IMR-90 (cell line): ENCODE measurements around the gene DBNDD1. TPM values are rescaled to one million over a fixed set of nuclear protein-coding genes. Genes with fewer than 3 reads are reported as not detected.

Experiments
- ATAC-seq: fragments of 200-7000 bp; cut with Tn5 transposase; 2 replicates; pipeline ENCODE4 v1.9.1; 2020; ENCODE audit warnings: low read depth, mild to moderate bottlenecking, moderate library complexity
- BruUV-seq: library from RNA; stranded (reverse); fragments of 400-500 nt; replicated peaks from 2 replicates; lab custom pipeline; 2021; lab: Mats Ljungman, UMichigan
- CTCF ChIA-PET: fragments of 300-600 bp; formaldehyde crosslinking; extraction: SDS; loops from one replicate; lab custom pipeline; 2021; ENCODE audit warnings: antibody characterized with exemption; lab: Yijun Ruan, JAX
- POLR2A ChIA-PET: fragments of 300-600 bp; sonication (Branson Sonifier 250); formaldehyde crosslinking; loops from one replicate; lab custom pipeline; 2022; ENCODE audit warnings: antibody characterized with exemption; ENCODE audit not compliant: unreplicated experiment; lab: Charles Lee
- DNase-seq: peaks from one replicate; pipeline ENCODE4 v3.0.0; 2013
- H2AFZ ChIP-seq: replicated peaks from 2 replicates; pipeline ENCODE3; 2013; ENCODE audit warnings: low read length, mild to moderate bottlenecking; ENCODE audit not compliant: poor library complexity
- H2AK5ac ChIP-seq: 2 replicates; pipeline ENCODE4 v1.6.1; 2013; ENCODE audit warnings: low read depth, low read length, inconsistent platforms
- H2AK9ac ChIP-seq: replicated peaks from 2 replicates; pipeline ENCODE3; 2013; ENCODE audit warnings: mild to moderate bottlenecking, low read depth, low read length, moderate library complexity; ENCODE audit not compliant: poor library complexity
- H2BK120ac ChIP-seq: 2 replicates; pipeline ENCODE4 v1.6.1; 2013; ENCODE audit warnings: low read depth, low read length, inconsistent platforms
- H2BK15ac ChIP-seq: 3 replicates; pipeline ENCODE4 v1.6.1; 2013; ENCODE audit warnings: low read depth, low read length, inconsistent platforms
- H2BK20ac ChIP-seq: 2 replicates; pipeline ENCODE4 v1.6.1; 2013; ENCODE audit warnings: low read depth, mild to moderate bottlenecking, inconsistent platforms, low read length, moderate library complexity
- H2BK5ac ChIP-seq: 2 replicates; pipeline ENCODE4 v1.6.1; 2013; ENCODE audit warnings: mild to moderate bottlenecking, low read depth, low read length, inconsistent platforms; ENCODE audit not compliant: poor library complexity, severe bottlenecking
- H3K14ac ChIP-seq: replicated peaks from 2 replicates; pipeline ENCODE4 v1.6.1; 2013; ENCODE audit warnings: low read depth, low read length, inconsistent platforms
- H3K18ac ChIP-seq: 2 replicates; pipeline ENCODE4 v1.6.1; 2013; ENCODE audit warnings: low read depth, low read length, control low read depth
- H3K23ac ChIP-seq: 2 replicates; pipeline ENCODE4 v1.6.1; 2013; ENCODE audit warnings: low read depth, low read length, inconsistent platforms
- H3K27ac ChIP-seq: 2 replicates; pipeline ENCODE4 v1.5.1; 2013; ENCODE audit warnings: mild to moderate bottlenecking, control low read depth, low read length; ENCODE audit not compliant: insufficient read depth
- H3K27me3 ChIP-seq: 2 replicates; pipeline ENCODE4 v1.6.1; 2013; ENCODE audit warnings: low read length; ENCODE audit not compliant: control insufficient read depth, insufficient read depth
- H3K36me3 ChIP-seq: 2 replicates; pipeline ENCODE4 v1.6.1; 2013; ENCODE audit warnings: low read length, mixed read lengths; ENCODE audit not compliant: control insufficient read depth, insufficient read depth
- H3K4ac ChIP-seq: 2 replicates; pipeline ENCODE4 v1.6.1; 2013; ENCODE audit warnings: low read depth, low read length, inconsistent platforms
- H3K4me1 ChIP-seq: 2 replicates; pipeline ENCODE4 v1.6.1; 2013; ENCODE audit warnings: low read length, mixed read lengths; ENCODE audit not compliant: control insufficient read depth, insufficient read depth
- H3K4me2 ChIP-seq: 2 replicates; pipeline ENCODE4 v1.6.1; 2013; ENCODE audit warnings: low read depth, mild to moderate bottlenecking, control low read depth, low read length, moderate library complexity
- H3K4me3 ChIP-seq: 2 replicates; pipeline ENCODE4 v1.5.1; 2013; ENCODE audit warnings: low read depth, mild to moderate bottlenecking, control low read depth, low read length, moderate library complexity; ENCODE audit not compliant: insufficient read depth
- H3K56ac ChIP-seq: 2 replicates; pipeline ENCODE4 v1.6.1; 2013; ENCODE audit warnings: low read length, inconsistent platforms; ENCODE audit not compliant: insufficient read depth; ENCODE audit errors: extremely low read depth
- H3K79me1 ChIP-seq, 2 experiments: 2 replicates each; pipeline ENCODE4 v1.6.1; 2013; ENCODE audit warnings: low read length in 2 of 2, inconsistent platforms in 1 of 2, low read depth in 1 of 2
- H3K9ac ChIP-seq: 2 replicates; pipeline ENCODE4 v1.6.1; 2013; ENCODE audit warnings: low read depth, low read length, control low read depth
- H3K9me1 ChIP-seq: 2 replicates; pipeline ENCODE4 v1.6.1; 2013; ENCODE audit warnings: low read length, inconsistent platforms; ENCODE audit not compliant: insufficient read depth
- H3K9me3 ChIP-seq: 2 replicates; pipeline ENCODE4 v1.6.1; 2013; ENCODE audit warnings: low read length; ENCODE audit not compliant: control insufficient read depth, insufficient read depth
- H4K20me1 ChIP-seq: 2 replicates; pipeline ENCODE4 v1.6.1; 2013; ENCODE audit warnings: low read length, inconsistent platforms; ENCODE audit not compliant: insufficient read depth
- H4K5ac ChIP-seq: 2 replicates; pipeline ENCODE4 v1.6.1; 2013; ENCODE audit warnings: mild to moderate bottlenecking, low read depth, low read length, control low read depth
- H4K8ac ChIP-seq, 2 experiments: 2 replicates each; pipeline ENCODE4 v1.6.1; 2013; ENCODE audit warnings: low read depth in 2 of 2, low read length in 2 of 2, control low read depth in 1 of 2, inconsistent platforms in 1 of 2
- H4K91ac ChIP-seq: 2 replicates; pipeline ENCODE4 v1.6.1; 2013; ENCODE audit warnings: low read depth, low read length, inconsistent platforms; ENCODE audit not compliant: insufficient read depth
- BHLHE40 ChIP-seq: fragments of 150-350 bp; IDR thresholded peaks from 2 replicates; pipeline ENCODE4 v1.6.1; 2016; ENCODE audit warnings: mild to moderate bottlenecking, low read depth, low read length
- CEBPB ChIP-seq: IDR thresholded peaks from 2 replicates; pipeline ENCODE4 v1.6.1; 2012; ENCODE audit warnings: low read depth, low read length, improper control_type of control experiment
- CHD1 ChIP-seq: IDR thresholded peaks from 2 replicates; pipeline ENCODE4 v1.6.1; 2012; ENCODE audit warnings: low read depth, low read length, improper control_type of control experiment
- ELK1 ChIP-seq: fragments of 150-350 bp; IDR thresholded peaks from 2 replicates; pipeline ENCODE4 v1.6.1; 2016; ENCODE audit warnings: low read depth, mild to moderate bottlenecking, low read length, moderate library complexity, borderline replicate concordance
- FOS ChIP-seq: fragments of 150-350 bp; IDR thresholded peaks from 2 replicates; pipeline ENCODE4 v1.6.1; 2016; ENCODE audit warnings: low read depth, low read length
- MAFK ChIP-seq: IDR thresholded peaks from 2 replicates; pipeline ENCODE4 v1.6.1; 2012; ENCODE audit warnings: low read depth, low read length, improper control_type of control experiment
- MAZ ChIP-seq: IDR thresholded peaks from 2 replicates; pipeline ENCODE4 v1.6.1; 2012; ENCODE audit warnings: low read depth, mild to moderate bottlenecking, low read length, improper control_type of control experiment, moderate library complexity, borderline replicate concordance
- MXI1 ChIP-seq: IDR thresholded peaks from 2 replicates; pipeline ENCODE4 v1.6.1; 2012; ENCODE audit warnings: low read depth, mild to moderate bottlenecking, low read length, moderate library complexity, borderline replicate concordance
- NFE2L2 ChIP-seq: fragments of 150-350 bp; IDR thresholded peaks from 2 replicates; pipeline ENCODE4 v1.6.1; 2016; ENCODE audit warnings: low read depth, mild to moderate bottlenecking, low read length
- POLR2A ChIP-seq: IDR thresholded peaks from 2 replicates; pipeline ENCODE4 v1.6.1; 2012; ENCODE audit warnings: mild to moderate bottlenecking, low read depth, low read length
- RAD21 ChIP-seq: IDR thresholded peaks from 2 replicates; pipeline ENCODE4 v1.6.1; 2012; ENCODE audit warnings: low read length, improper control_type of control experiment
- RCOR1 ChIP-seq: IDR thresholded peaks from 2 replicates; pipeline ENCODE4 v1.6.1; 2012; ENCODE audit warnings: mild to moderate bottlenecking, low read length, improper control_type of control experiment; ENCODE audit not compliant: insufficient replicate concordance
- RFX5 ChIP-seq: IDR thresholded peaks from 2 replicates; pipeline ENCODE4 v1.8.0; 2012; ENCODE audit warnings: low read depth, mild to moderate bottlenecking, low read length, moderate library complexity
- SMC3 ChIP-seq: fragments of 150-350 bp; IDR thresholded peaks from 2 replicates; pipeline ENCODE4 v1.6.1; 2016; ENCODE audit warnings: low read depth, mild to moderate bottlenecking, antibody characterized with exemption, low read length, moderate library complexity
- WGBS, 2 experiments: methylation state at CpG; one replicate each; pipeline versions ENCODE4 v1.1.5 to v1.1.7; 2013; ENCODE audit warnings: missing lambda C conversion rate in 2 of 2; ENCODE audit not compliant: insufficient read length in 1 of 2; ENCODE audit errors: extremely low coverage in 2 of 2; 5-methylcytosine and 5-hydroxymethylcytosine counted together
- dilution Hi-C: fragments of 300-500 bp; cut with HindIII; formaldehyde crosslinking; loops from one replicate; pipeline ENCODE4 v1.14.3; 2018; ENCODE audit warnings: low sequenced_read_pairs; ENCODE audit not compliant: unreplicated experiment
- in situ Hi-C: fragments of 300-500 bp; cut with MboI; formaldehyde crosslinking; loops from 3 replicates; pipeline ENCODE4 v1.14.3; 2019; ENCODE audit warnings: low sequenced_read_pairs, inconsistent platforms, mixed read lengths
- intact Hi-C: fragments of 100-400 bp; cut with micrococcal nuclease; formaldehyde crosslinking; loops from 2 replicates; pipeline ENCODE4 v1.10.0; 2022
- polyA plus RNA-seq, 3 experiments: library from polyadenylated mRNA; depleted of rRNA; stranded (reverse); fragments of >200 nt; gene quantifications; 2 replicates each; pipeline ENCODE4 v1.2.3, GENCODE V29; 2012; ENCODE audit warnings: low replicate concordance in 1 of 3
- total RNA-seq: library from RNA; depleted of rRNA; stranded (reverse); fragments of >200 nt; gene quantifications from 2 replicates; pipeline ENCODE4 v1.2.3, GENCODE V29; 2012
- TF ChIP-seq, protein P1 (sequence below): conservative IDR thresholded peaks from 2 replicates; pipeline ENCODE4 v1.5.1; 2012; ENCODE audit warnings: mild to moderate bottlenecking, low read depth, low read length, improper control_type of control experiment
- TF ChIP-seq, protein P2 (sequence below): fragments of 150-350 bp; IDR thresholded peaks from 2 replicates; pipeline ENCODE4 v1.6.1; 2017; ENCODE audit warnings: mild to moderate bottlenecking, antibody characterized with exemption, low read length, low read depth

The DBNDD1 gene
- total and polyA plus RNA-seq, 2 of the 4 experiments (the other 2 are of a cell fraction): 3.4 to 23.0 TPM

DNA sequence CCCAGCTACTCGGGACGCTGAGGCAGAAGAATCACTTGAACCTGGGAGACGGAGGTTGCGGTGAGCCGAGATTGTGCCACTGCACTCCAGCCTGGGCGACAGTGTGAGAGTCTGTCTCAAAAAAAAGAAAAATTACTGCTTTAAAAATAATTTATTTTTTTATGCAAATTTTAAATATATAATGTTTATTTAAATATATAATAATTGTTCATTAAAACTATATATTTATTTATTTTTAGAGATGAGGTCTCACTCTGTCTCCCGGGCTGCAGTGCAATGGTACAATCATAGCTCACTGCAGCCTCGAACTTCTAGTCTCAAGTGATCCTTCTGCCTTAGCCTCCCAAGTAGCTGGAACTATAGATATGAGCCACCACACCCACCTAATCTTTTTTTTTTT is 15.2 kb upstream of the DBNDD1 start:
- Histone ChIP-seq H3K14ac (no peak overlapping the region), H3K9ac (no peak overlapping the region), H3K4me2 (no peak overlapping the region), H4K8ac (no peak overlapping the region), H3K9me3 (no peaks in the 10 kb centered on the region), H2AK9ac (no peak overlapping the region), H2BK20ac (no peak overlapping the region), H2AK5ac (no peak overlapping the region), H3K23ac (no peak overlapping the region), H2BK5ac (no peak overlapping the region), H3K27me3 (no peaks in the 10 kb centered on the region), H4K5ac (no peak overlapping the region), H2AFZ (no peak overlapping the region), H3K4me1 (no peaks in the 10 kb centered on the region), H3K36me3 (peaks cover 50% of the 10 kb centered on the region), H3K79me1 (peaks cover 0 to 10% of the 10 kb centered on the region in 2 experiments; a peak in 2 of 4 replicates), H4K91ac (no peak overlapping the region), H2BK15ac (no peak overlapping the region), H3K4ac (no peak overlapping the region), H3K18ac (no peak overlapping the region), H3K4me3 (no peak overlapping the region), H3K27ac (no peak overlapping the region), H4K20me1 (peaks cover 18% of the 10 kb centered on the region), H3K56ac (no peak overlapping the region), H2BK120ac (no peak overlapping the region), H3K9me1 (peaks cover 11% of the 10 kb centered on the region)
- DNase-seq: no peak
- ChIA-PET CTCF (no interaction called here), POLR2A (no interaction called here)
- WGBS, 2 experiments: no CpG with 5 or more reads among the region's 8 CpGs
- TF ChIP-seq FOS (no peak), ELK1 (no peak), MXI1 (no peak), SMC3 (no peak), CHD1 (no peak), CEBPB (no peak), MAZ (no peak), MAFK (no peak), RAD21 (no peak), BHLHE40 (no peak), RFX5 (no peak), POLR2A (no peak), RCOR1 (no peak), NFE2L2 (no peak)
- TF ChIP-seq, protein P1, sequence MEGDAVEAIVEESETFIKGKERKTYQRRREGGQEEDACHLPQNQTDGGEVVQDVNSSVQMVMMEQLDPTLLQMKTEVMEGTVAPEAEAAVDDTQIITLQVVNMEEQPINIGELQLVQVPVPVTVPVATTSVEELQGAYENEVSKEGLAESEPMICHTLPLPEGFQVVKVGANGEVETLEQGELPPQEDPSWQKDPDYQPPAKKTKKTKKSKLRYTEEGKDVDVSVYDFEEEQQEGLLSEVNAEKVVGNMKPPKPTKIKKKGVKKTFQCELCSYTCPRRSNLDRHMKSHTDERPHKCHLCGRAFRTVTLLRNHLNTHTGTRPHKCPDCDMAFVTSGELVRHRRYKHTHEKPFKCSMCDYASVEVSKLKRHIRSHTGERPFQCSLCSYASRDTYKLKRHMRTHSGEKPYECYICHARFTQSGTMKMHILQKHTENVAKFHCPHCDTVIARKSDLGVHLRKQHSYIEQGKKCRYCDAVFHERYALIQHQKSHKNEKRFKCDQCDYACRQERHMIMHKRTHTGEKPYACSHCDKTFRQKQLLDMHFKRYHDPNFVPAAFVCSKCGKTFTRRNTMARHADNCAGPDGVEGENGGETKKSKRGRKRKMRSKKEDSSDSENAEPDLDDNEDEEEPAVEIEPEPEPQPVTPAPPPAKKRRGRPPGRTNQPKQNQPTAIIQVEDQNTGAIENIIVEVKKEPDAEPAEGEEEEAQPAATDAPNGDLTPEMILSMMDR: no peak
- TF ChIP-seq, protein P2, sequence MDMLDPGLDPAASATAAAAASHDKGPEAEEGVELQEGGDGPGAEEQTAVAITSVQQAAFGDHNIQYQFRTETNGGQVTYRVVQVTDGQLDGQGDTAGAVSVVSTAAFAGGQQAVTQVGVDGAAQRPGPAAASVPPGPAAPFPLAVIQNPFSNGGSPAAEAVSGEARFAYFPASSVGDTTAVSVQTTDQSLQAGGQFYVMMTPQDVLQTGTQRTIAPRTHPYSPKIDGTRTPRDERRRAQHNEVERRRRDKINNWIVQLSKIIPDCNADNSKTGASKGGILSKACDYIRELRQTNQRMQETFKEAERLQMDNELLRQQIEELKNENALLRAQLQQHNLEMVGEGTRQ: no peak
- dilution Hi-C loops (no loop called here), in situ Hi-C loops (no loop called here), intact Hi-C loops (no loop called here)
- ATAC-seq: no peak
- BruUV-seq: no TSS peak
